ENCODE measurements around the gene UBE3D.

The UBE3D gene

DNA sequence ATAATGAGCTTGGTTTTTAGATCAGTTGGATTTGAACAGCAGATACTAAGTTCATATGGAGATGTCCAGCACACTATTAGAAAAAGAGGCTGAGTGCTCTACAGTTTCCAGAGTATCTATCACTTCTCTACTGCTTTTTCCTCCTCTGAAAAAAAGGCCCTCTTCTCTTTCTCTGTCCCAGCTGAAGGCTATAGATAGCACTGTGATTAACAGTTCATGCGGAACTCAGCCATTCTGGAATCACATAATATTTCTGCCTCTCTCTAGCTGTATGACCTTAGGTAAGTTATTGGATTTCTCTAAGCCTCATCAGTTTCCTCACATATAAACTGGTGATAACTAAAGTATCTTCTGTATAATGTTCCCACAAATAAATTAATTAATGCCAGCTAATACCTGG, 184.1 kb downstream of the UBE3D start:
- Histone ChIP-seq H3K4me3 (ENCODE audit: low read length) (no peak overlapping the region), H3K9ac (ENCODE audit: low read length) (no peak overlapping the region), H3K36me3 (ENCODE audit: control insufficient read depth, low read depth, low read length) (no peaks in the 10 kb centered on the region), H3K27ac (ENCODE audit: low read length) (no peak overlapping the region), H3K27me3 (ENCODE audit: control insufficient read depth, insufficient read depth, low read length) (no peaks in the 10 kb centered on the region), H3K4me1 (ENCODE audit: control insufficient read depth, low read depth, low read length) (no peaks in the 10 kb centered on the region), H3K9me3 (ENCODE audit: control insufficient read depth, low read depth, low read length) (no peaks in the 10 kb centered on the region)

DNA sequence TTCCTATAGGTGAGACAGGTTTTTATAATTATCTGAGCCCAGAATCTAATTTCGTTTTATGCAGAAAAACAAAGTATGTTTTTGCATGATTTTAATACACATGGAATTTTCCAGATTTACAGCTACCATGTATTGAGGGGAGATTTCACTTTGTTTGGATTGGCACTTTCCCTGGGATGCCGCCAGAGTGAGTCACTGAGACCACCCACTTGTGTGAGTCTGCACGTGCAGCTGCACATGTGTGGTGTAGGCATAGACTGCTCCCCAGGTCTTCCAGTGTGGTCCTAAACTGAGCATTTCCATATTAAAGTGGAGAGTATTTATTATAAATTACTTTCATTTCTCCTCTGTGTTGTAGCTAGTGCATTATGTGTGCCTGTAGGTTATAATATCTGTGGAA, 186.8 kb downstream of the UBE3D start:
- Histone ChIP-seq H3K27me3 (ENCODE audit: control insufficient read depth, insufficient read depth, low read length) (no peaks in the 10 kb centered on the region), H3K27ac (ENCODE audit: low read length) (no peak overlapping the region), H3K4me3 (ENCODE audit: low read length) (no peak overlapping the region), H3K9ac (ENCODE audit: low read length) (no peak overlapping the region), H3K36me3 (ENCODE audit: control insufficient read depth, low read depth, low read length) (no peaks in the 10 kb centered on the region), H3K4me1 (ENCODE audit: control insufficient read depth, low read depth, low read length) (no peaks in the 10 kb centered on the region), H3K9me3 (ENCODE audit: control insufficient read depth, low read depth, low read length) (no peaks in the 10 kb centered on the region)

DNA sequence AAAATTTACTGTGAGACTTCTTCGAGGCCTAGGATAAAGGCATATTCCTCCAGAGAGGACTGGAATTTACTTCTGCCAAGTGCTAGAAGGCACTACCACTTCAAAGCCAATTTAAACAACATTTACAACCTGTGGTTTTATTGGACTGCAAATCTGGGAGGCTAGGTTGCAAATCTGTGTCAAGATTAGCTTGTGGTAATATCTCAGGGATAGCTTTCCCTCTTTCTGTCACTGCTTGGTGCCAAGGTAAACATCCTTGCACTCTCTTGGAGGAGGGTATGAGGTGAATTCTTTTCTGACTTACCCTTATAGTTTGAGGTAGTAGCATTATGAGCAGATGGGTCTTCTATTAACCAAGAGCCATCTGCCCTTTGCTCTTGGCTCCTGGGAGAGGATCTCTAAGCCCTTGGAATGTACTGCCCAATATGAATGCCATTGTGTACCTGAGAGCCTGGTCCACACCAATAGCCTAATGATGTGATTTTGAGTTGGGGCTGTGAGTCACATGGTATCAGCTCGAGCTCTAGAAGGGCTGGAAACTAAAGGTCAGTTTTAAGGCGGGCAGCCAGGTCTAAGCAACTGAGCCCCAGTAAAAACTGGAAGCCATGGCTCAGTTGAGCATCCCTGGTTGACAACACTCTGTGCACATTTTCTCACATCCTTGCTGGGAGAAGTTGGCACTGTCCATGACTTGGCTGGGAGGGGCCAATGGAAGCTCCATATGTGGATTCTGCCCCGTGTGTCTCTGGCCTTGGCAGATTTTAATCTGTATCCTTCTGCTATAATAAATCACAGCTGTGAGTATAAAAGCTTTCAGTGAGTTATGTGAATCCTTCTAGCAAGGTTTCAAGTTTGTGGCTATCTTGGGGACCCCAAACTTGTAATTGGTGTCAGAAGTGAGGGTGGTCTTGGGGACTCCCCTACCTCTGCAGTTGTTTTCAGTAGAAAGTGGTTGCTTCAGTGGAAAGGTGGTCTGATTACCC, 188.1 kb downstream of the UBE3D start:
- Histone ChIP-seq H3K27me3 (ENCODE audit: control insufficient read depth, insufficient read depth, low read length) (no peaks in the 10 kb centered on the region), H3K4me3 (ENCODE audit: low read length) (no peak overlapping the region), H3K9ac (ENCODE audit: low read length) (no peak overlapping the region), H3K4me1 (ENCODE audit: control insufficient read depth, low read depth, low read length) (no peaks in the 10 kb centered on the region), H3K9me3 (ENCODE audit: control insufficient read depth, low read depth, low read length) (no peaks in the 10 kb centered on the region), H3K36me3 (ENCODE audit: control insufficient read depth, low read depth, low read length) (no peaks in the 10 kb centered on the region), H3K27ac (ENCODE audit: low read length) (no peak overlapping the region)

DNA sequence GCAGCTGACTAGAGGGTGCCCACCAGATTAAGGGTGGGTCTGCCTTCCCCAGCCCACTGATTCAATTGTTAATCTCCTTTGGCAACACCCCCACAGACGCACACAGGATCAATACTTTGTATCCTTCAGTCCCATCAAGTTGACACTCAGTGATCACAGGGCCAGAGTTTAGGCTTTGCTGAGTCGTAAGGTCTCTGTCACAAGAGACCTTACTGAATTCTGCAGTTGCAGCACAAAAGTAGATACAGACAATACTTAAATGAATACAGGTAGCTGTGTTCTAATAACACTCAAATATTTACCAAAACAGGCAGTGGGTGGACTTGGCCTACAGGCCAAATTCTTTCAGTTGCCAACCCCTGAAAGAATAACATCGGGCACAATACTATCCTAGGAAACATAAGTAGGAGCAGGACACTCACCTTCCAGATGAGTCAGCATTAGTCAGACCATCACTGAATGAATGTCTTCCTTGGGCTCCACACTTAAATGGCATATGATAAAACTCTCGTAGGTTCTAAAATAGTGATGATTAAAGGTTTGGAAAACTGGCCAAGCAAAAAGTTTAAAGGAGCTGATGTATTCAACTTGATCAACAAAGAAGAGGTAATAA, 190.0 kb downstream of the UBE3D start:
- Histone ChIP-seq H3K27ac (ENCODE audit: low read length) (no peak overlapping the region), H3K9ac (ENCODE audit: low read length) (no peak overlapping the region), H3K4me3 (ENCODE audit: low read length) (no peak overlapping the region), H3K9me3 (ENCODE audit: control insufficient read depth, low read depth, low read length) (no peaks in the 10 kb centered on the region), H3K36me3 (ENCODE audit: control insufficient read depth, low read depth, low read length) (no peaks in the 10 kb centered on the region), H3K27me3 (ENCODE audit: control insufficient read depth, insufficient read depth, low read length) (no peaks in the 10 kb centered on the region), H3K4me1 (ENCODE audit: control insufficient read depth, low read depth, low read length) (peaks cover 6% of the 10 kb centered on the region)

DNA sequence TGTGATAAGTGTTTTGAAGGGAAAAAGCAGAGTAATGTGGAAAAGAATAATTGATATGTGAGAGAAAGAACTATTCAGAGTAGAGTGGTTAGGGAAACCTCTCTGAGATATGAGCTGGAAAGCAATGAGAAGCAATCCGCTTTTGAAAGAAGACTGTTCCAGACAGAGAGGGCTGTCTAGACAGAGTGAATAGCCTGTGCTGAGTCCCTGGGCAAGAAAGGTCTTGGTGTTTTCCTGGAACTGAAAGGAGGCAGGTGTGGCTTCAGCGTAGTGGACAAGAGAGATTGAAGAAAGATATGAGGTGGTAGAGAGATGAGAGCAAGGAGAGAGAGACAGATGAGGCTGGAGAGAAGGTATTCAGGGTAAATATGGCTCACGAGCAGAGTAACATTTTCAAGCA, 190.8 kb downstream of the UBE3D start:
- no peak overlapping the region for H3K9ac ChIP-seq (ENCODE audit: low read length)
- no peaks in the 10 kb centered on the region for H3K27me3 ChIP-seq (ENCODE audit: control insufficient read depth, insufficient read depth, low read length)
- H3K9me3 ChIP-seq (ENCODE audit: control insufficient read depth, low read depth, low read length): no peaks in the 10 kb centered on the region
- no peak overlapping the region for H3K27ac ChIP-seq (ENCODE audit: low read length)
- H3K36me3 ChIP-seq (ENCODE audit: control insufficient read depth, low read depth, low read length): no peaks in the 10 kb centered on the region
- no peak overlapping the region for H3K4me3 ChIP-seq (ENCODE audit: low read length)
- H3K4me1 ChIP-seq (ENCODE audit: control insufficient read depth, low read depth, low read length): peaks cover 6% of the 10 kb centered on the region

DNA sequence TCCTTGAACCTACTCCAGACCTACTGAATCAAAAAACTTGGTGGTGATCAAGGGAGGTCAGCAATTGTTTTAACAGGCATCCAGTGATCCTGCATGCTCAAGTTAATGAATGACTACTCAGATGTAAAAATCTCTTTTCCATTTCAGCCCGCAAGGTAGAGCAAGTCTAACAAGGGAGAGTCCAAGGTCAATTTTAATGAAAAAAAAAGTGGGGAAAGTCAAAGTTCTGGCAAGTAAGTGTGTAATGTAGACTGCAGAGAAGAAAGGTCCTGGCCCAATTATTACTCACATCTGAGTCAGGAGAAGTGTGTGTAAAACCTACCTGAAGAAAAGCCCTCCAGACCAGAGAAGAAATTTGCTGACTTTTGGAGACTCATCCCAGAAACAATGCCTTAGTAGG, 193.5 kb downstream of the UBE3D start:
- Histone ChIP-seq H3K4me1 (ENCODE audit: control insufficient read depth, low read depth, low read length) (peaks cover 6% of the 10 kb centered on the region), H3K36me3 (ENCODE audit: control insufficient read depth, low read depth, low read length) (no peaks in the 10 kb centered on the region), H3K27me3 (ENCODE audit: control insufficient read depth, insufficient read depth, low read length) (no peaks in the 10 kb centered on the region), H3K4me3 (ENCODE audit: low read length) (no peak overlapping the region), H3K27ac (ENCODE audit: low read length) (no peak overlapping the region), H3K9ac (ENCODE audit: low read length) (no peak overlapping the region), H3K9me3 (ENCODE audit: control insufficient read depth, low read depth, low read length) (no peaks in the 10 kb centered on the region)

DNA sequence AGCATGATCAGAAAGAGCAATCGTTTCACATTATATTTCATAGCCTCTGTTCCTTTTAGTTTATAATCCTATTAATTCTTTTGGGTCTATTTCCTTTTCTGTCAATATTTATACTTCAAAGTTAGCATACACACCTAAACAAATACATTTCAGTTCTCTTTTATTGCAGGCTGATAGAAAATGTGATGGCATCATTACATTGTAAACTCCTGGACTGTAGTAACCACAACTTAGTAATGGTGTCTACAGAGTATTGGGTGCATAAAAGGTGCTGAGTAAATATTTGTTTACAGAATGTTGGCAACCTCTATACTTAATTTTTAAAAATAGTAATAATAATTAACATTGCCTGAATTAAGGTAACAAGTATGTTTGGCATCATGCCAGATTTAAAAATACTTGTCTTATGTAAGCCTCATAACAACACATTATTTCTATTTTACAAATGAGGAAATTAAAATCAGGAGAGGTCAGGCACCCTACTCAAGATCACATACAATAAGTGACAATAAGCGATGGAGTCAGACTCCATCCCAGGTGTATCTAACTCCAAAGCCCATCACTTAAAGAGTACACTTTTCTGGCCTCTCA, 195.0 kb downstream of the UBE3D start:
- H3K27ac ChIP-seq (ENCODE audit: low read length): no peak overlapping the region
- no peaks in the 10 kb centered on the region for H3K27me3 ChIP-seq (ENCODE audit: control insufficient read depth, insufficient read depth, low read length)
- H3K9ac ChIP-seq (ENCODE audit: low read length): no peak overlapping the region
- no peaks in the 10 kb centered on the region for H3K9me3 ChIP-seq (ENCODE audit: control insufficient read depth, low read depth, low read length)
- H3K4me1 ChIP-seq (ENCODE audit: control insufficient read depth, low read depth, low read length): peaks cover 6% of the 10 kb centered on the region
- H3K4me3 ChIP-seq (ENCODE audit: low read length): no peak overlapping the region
- H3K36me3 ChIP-seq (ENCODE audit: control insufficient read depth, low read depth, low read length): no peaks in the 10 kb centered on the region

DNA sequence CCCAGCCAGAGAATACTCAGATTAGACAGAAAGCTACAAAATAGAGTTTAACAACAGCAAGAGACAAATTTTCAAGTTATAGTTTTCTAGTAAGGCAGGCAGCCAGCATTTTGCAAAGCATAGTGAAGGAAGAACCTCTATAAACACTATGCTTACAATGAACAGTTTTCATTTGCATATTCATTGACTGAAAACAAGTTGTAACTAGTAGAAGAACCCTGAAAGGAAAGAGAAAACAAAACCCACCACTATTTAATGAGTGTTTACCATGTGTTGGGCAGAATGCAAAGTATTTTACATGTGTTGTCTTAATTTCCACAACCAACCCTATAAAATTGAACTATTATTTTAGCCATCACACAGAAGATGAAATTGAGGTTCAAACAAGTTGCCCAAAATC, 196.1 kb downstream of the UBE3D start:
- peaks cover 6% of the 10 kb centered on the region for H3K4me1 ChIP-seq (ENCODE audit: control insufficient read depth, low read depth, low read length)
- H3K9ac ChIP-seq (ENCODE audit: low read length): no peak overlapping the region
- no peaks in the 10 kb centered on the region for H3K9me3 ChIP-seq (ENCODE audit: control insufficient read depth, low read depth, low read length)
- H3K4me3 ChIP-seq (ENCODE audit: low read length): no peak overlapping the region
- no peaks in the 10 kb centered on the region for H3K36me3 ChIP-seq (ENCODE audit: control insufficient read depth, low read depth, low read length)
- no peak overlapping the region for H3K27ac ChIP-seq (ENCODE audit: low read length)
- no peaks in the 10 kb centered on the region for H3K27me3 ChIP-seq (ENCODE audit: control insufficient read depth, insufficient read depth, low read length)

DNA sequence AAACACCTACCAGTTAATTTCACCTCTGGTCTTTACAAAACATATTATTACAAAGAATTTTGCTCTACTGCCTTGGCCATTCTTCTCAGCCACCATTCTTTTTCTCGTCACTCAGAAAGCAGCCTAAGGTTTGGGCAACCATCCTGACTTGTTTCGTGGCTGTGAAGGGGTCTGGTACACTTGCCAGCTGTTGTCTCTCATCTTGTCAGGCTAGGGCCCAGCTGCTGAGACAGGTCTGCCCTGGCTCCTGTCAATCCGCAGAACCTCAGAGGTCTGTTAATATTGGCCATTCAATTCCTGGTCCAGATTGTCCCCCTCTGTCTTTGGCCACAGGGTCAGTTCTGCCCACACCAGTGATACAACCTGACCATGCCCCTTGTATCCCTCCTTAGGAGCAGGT, 197.7 kb downstream of the UBE3D start:
- no peak overlapping the region for H3K4me3 ChIP-seq (ENCODE audit: low read length)
- H3K27ac ChIP-seq (ENCODE audit: low read length): no peak overlapping the region
- no peaks in the 10 kb centered on the region for H3K27me3 ChIP-seq (ENCODE audit: control insufficient read depth, insufficient read depth, low read length)
- peaks cover 6% of the 10 kb centered on the region for H3K4me1 ChIP-seq (ENCODE audit: control insufficient read depth, low read depth, low read length)
- H3K9ac ChIP-seq (ENCODE audit: low read length): no peak overlapping the region
- no peaks in the 10 kb centered on the region for H3K9me3 ChIP-seq (ENCODE audit: control insufficient read depth, low read depth, low read length)
- H3K36me3 ChIP-seq (ENCODE audit: control insufficient read depth, low read depth, low read length): no peaks in the 10 kb centered on the region

DNA sequence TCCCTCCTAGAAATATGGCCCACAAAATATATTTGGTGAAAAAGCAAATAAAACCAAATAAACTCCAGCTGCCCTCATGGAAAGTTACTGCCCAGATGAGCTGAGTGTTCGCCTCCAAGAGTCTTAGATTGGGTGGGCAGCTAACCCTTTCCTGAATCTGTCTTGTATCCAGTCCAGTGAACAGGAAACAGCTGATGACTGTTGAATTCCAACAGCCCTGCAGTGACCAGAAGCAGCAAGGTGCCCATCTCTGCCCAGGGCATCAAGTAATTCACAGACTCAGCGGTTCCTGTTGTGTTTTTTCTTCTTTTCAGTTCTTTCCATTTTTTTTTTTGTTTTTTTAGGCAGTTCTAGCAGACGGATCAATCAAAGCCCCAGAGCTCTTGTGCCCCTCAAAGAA, 199.2 kb downstream of the UBE3D start:
- Histone ChIP-seq H3K4me3 (ENCODE audit: low read length) (no peak overlapping the region), H3K27me3 (ENCODE audit: control insufficient read depth, insufficient read depth, low read length) (no peaks in the 10 kb centered on the region), H3K36me3 (ENCODE audit: control insufficient read depth, low read depth, low read length) (no peaks in the 10 kb centered on the region), H3K9me3 (ENCODE audit: control insufficient read depth, low read depth, low read length) (no peaks in the 10 kb centered on the region), H3K27ac (ENCODE audit: low read length) (no peak overlapping the region), H3K4me1 (ENCODE audit: control insufficient read depth, low read depth, low read length) (no peaks in the 10 kb centered on the region), H3K9ac (ENCODE audit: low read length) (no peak overlapping the region)

DNA sequence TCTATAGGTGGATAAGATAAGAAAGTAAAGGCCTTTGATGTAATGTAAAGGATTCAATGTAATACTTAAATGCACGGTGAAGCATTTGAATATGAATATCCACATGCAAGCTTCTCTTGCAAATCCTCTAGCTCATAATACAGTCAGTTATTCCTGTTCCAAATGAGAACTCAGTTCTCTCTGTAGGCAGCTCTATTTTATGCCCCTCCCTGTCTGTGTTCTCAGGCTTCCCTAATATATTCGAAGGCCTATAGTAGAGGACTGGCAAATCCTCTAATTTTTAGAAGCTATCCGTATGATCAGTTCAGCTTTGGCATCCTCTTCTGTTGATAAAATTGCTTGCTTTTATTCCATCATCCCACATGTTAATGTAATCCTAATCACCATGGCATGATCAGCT, 200.2 kb downstream of the UBE3D start:
- Histone ChIP-seq H3K4me1 (ENCODE audit: control insufficient read depth, low read depth, low read length) (no peaks in the 10 kb centered on the region), H3K36me3 (ENCODE audit: control insufficient read depth, low read depth, low read length) (no peaks in the 10 kb centered on the region), H3K9ac (ENCODE audit: low read length) (no peak overlapping the region), H3K4me3 (ENCODE audit: low read length) (no peak overlapping the region), H3K27me3 (ENCODE audit: control insufficient read depth, insufficient read depth, low read length) (no peaks in the 10 kb centered on the region), H3K9me3 (ENCODE audit: control insufficient read depth, low read depth, low read length) (no peaks in the 10 kb centered on the region), H3K27ac (ENCODE audit: low read length) (no peak overlapping the region)

Data from iPS-18a (cell line).